Stimulated activated CD8-positive, alpha-beta memory T cell treated with anti-CD3 and anti-CD28 coated beads, Interleukin-4, amount 100 ng/mL, for 48 hours (primary cell): ENCODE measurements around the gene C3orf20.

Experiments used
- DNase-seq: peaks from one replicate; pipeline ENCODE4 v3.0.0-alpha.2; 2020

C3orf20 gene

GRCh38 chr3:14779069-14779685, 104.2 kb downstream of the C3orf20 start:
- DNase-seq: no peak

GRCh38 chr3:14780927-14781507, 106.1 kb downstream of the C3orf20 start:
- DNase-seq: peak; percentile 58

- no peak for DNase-seq
Measured at GRCh38 chr3:14783480-14784086, 108.6 kb downstream of the C3orf20 start.

GRCh38 chr3:14784087-14784681, 109.2 kb downstream of the C3orf20 start:
- no peak for DNase-seq

GRCh38 chr3:14785207-14786155, 110.5 kb downstream of the C3orf20 start:
- no peak for DNase-seq

- DNase-seq: no peak
Measured at GRCh38 chr3:14786369-14786768, 111.4 kb downstream of the C3orf20 start.

GRCh38 chr3:14787630-14788029, 112.7 kb downstream of the C3orf20 start:
- DNase-seq: no peak

- no peak for DNase-seq
Measured at GRCh38 chr3:14788644-14789043, 113.7 kb downstream of the C3orf20 start.

GRCh38 chr3:14789221-14789620, 114.3 kb downstream of the C3orf20 start:
- no peak for DNase-seq

- DNase-seq: no peak
Measured at GRCh38 chr3:14789640-14790285, 114.8 kb downstream of the C3orf20 start.

GRCh38 chr3:14791343-14791945, 116.5 kb downstream of the C3orf20 start:
- peak; percentile 71 for DNase-seq

GRCh38 chr3:14792691-14793121, 117.8 kb downstream of the C3orf20 start:
- DNase-seq: no peak

GRCh38 chr3:14793126-14793857, 118.4 kb downstream of the C3orf20 start:
- no peak for DNase-seq

- no peak for DNase-seq
Measured at GRCh38 chr3:14793858-14794234, 118.9 kb downstream of the C3orf20 start.

GRCh38 chr3:14794435-14794834, 119.5 kb downstream of the C3orf20 start:
- no peak for DNase-seq

GRCh38 chr3:14795996-14796395, 121.1 kb downstream of the C3orf20 start:
- DNase-seq: no peak

GRCh38 chr3:14796403-14797077, 121.6 kb downstream of the C3orf20 start:
- DNase-seq: no peak

GRCh38 chr3:14797731-14798130, 122.8 kb downstream of the C3orf20 start:
- DNase-seq: no peak

- DNase-seq: no peak
Measured at GRCh38 chr3:14798231-14798630, 123.3 kb downstream of the C3orf20 start.

- DNase-seq: no peak
Measured at GRCh38 chr3:14799146-14799545, 124.2 kb downstream of the C3orf20 start.

- DNase-seq: no peak
Measured at GRCh38 chr3:14801031-14801430, 126.1 kb downstream of the C3orf20 start.
